ENCODE results near the gene AOAH.
"Not testable (repeated sequence)": the region's sequence is repeated elsewhere in the genome, so short reads cannot be mapped to it uniquely, and the experiment has no call there.

AOAH gene

DNA sequence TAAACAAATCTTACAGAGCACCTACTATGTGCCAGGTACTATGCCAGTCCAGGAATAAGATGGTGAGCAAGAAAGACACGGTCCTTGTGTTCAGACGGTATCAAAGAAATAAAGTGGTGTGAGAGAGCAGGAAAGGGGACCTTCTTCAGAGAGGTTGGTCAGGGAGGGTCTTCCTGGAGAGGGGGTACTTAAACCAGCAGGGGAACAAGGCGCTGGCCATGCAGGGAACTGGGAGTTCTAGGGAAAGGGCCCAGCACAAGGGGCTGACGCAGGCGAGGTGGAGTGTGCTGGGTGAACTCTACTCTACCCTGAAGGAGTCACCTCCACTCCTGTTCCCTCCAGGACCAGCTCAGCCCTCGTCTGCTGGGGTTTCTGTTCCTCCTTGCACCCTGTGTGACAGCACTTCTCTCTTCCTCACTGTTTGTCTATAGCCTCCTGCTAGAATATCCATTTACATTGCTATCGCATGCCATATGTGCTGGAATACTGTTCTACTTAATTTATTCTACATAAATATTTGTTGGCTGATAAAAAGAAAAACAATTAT lies 73.5 kb downstream of the AOAH start:
- Mint-ChIP-seq H3K27ac (no peak overlapping the region), H3K27me3 (peaks cover 11% of the 10 kb centered on the region), H3K4me3 (no peak overlapping the region), H3K4me1 (no peaks in the 10 kb centered on the region), H3K36me3 (peaks cover 2% of the 10 kb centered on the region), H3K9me3 (no peaks in the 10 kb centered on the region)
- DNase-seq (ENCODE audit: low spot score in 2 of 2) (no peak), ATAC-seq (ENCODE audit: low read depth) (no peak)

DNA sequence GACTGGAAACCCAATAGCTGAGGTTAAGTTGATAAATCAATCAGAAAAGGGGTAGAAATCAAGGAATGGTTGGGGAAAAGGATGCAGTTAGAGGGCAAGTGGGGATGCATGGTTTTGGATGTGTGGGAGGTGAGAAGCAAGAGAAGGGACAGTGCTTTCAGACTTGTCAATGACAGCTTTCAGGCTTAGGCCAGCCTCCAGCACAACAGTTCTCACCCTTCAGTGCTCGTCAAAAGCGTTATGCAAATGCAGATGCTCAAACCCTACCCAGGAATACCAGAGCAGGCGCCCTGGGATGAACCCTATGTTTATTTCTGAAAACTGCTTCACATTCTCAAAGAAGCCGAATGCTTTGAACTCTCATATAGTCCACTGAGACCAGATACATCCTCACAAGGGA lies 74.0 kb downstream of the AOAH start:
- no peak overlapping the region for H3K27ac Mint-ChIP-seq
- no peaks in the 10 kb centered on the region for H3K4me1 Mint-ChIP-seq
- no peak overlapping the region for H3K4me3 Mint-ChIP-seq
- peaks cover 12% of the 10 kb centered on the region for H3K27me3 Mint-ChIP-seq
- H3K9me3 Mint-ChIP-seq = no peaks in the 10 kb centered on the region
- no peak for DNase-seq (ENCODE audit: low spot score in 2 of 2)
- peaks cover 2% of the 10 kb centered on the region for H3K36me3 Mint-ChIP-seq
- ATAC-seq (ENCODE audit: low read depth) = no peak

DNA sequence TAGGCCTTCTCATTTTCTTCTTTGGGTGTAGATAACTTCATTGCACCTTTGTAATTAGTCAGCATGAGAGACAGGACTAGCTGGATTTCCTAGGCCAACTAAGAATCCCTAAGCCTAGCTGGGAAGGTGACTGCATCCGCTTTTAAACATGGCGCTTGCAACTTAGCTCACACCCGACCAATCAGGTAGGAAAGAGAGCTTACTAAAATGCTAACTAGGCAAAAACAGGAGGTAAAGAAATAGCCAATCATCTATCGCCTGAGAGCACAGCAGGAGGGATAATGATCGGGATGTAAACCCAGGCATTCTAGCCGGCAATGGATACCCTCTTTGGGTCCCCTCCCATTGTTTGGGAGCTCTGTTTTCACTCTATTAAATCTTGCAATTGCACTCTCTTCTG lies 75.0 kb downstream of the AOAH start:
- not testable (repeated sequence) for H3K36me3 Mint-ChIP-seq; DNase-seq (ENCODE audit: low spot score in 2 of 2); H3K4me3 Mint-ChIP-seq; ATAC-seq (ENCODE audit: low read depth); H3K27ac Mint-ChIP-seq; H3K9me3 Mint-ChIP-seq; H3K4me1 Mint-ChIP-seq
- peaks cover 12% of the 10 kb centered on the region for H3K27me3 Mint-ChIP-seq

DNA sequence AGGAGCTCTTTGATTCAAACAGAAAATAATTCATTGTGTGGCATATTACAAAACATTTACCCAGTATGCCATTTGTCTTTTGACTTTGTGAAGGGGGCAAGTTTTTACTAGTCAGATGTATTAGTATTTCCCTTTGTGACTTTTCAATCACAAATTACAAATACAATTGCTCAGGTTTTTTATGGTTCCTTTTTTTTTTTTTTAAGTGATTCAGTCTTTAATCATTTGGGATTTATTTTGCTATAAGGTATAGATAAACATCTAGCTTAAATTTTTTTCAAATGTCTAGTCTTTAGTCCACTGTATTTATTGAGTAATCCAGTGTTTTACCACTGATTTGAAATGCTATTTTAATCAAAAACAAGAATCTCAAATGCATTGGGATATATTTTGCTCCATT lies 75.9 kb downstream of the AOAH start:
- no peak overlapping the region for H3K4me3 Mint-ChIP-seq
- no peaks in the 10 kb centered on the region for H3K4me1 Mint-ChIP-seq
- peaks cover 11% of the 10 kb centered on the region for H3K27me3 Mint-ChIP-seq
- no peaks in the 10 kb centered on the region for H3K9me3 Mint-ChIP-seq
- no peak overlapping the region for H3K27ac Mint-ChIP-seq
- ATAC-seq (ENCODE audit: low read depth) (no peak), DNase-seq (ENCODE audit: low spot score in 2 of 2) (no peak)
- no peaks in the 10 kb centered on the region for H3K36me3 Mint-ChIP-seq

DNA sequence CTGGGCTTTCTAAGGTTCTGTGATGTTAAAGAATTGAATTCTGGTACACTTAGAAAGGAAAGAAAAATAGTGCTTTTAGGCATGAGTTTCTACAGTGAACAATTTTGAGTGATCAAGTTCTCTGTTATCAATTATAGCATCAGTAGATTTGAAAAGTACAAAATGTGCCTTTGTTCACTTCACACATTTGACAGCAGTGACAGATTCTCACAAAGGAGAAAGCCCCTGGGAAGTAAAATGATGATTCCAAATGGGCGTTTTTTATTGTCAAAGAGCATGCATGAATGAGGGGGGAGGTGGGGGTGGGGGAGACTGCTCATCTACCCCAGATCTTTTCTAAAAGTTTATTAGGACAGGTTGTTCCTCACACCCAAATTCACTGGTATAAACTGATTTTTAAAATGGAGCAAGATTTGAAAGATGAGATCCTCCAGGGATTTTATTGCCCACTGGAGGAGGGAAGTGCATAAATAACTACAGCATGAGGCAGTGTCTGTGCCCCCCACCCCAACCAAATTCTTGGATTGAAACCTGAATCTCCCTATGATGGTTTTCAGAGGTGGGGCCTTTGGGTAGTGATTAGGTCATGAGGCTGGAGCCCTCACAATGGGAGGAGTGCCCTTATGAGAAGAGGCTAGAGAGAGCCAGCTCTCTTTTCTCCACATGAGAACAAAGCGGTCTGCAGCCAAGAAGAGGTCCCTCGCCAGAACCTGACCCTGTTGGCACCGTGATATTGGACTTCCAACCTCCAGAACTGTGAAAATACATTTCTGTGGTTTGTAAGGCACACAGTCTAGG lies 79.5 kb downstream of the AOAH start:
- DNase-seq (ENCODE audit: low spot score in 2 of 2) = no peak
- Mint-ChIP-seq H3K27ac (no peak overlapping the region), H3K27me3 (peaks cover 7% of the 10 kb centered on the region), H3K9me3 (no peaks in the 10 kb centered on the region), H3K4me1 (peaks cover 1% of the 10 kb centered on the region), H3K36me3 (no peaks in the 10 kb centered on the region), H3K4me3 (no peak overlapping the region)
- ATAC-seq (ENCODE audit: low read depth) = no peak

DNA sequence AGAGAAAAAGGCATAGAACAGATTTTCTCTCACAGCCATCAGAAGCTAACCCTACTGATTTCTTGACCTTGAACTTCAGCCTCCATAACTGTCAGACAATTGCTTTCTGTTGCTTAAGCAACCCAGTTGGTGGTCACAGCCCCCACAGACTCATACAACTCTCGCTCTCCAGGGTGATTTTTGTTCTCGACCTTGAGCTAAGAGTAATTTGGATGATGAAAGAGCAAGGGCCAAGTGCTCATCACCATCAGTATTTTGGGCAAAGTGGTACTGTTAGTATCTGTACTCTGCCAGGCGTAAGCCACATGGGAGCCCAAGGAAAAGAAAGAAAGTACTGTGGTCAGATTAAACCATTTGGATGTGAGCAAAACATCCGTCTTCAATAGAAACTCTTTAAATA lies 81.9 kb downstream of the AOAH start:
- Mint-ChIP-seq H3K4me3 (no peak overlapping the region), H3K36me3 (no peaks in the 10 kb centered on the region), H3K27ac (no peak overlapping the region), H3K27me3 (peaks cover 6% of the 10 kb centered on the region), H3K4me1 (peaks cover 2% of the 10 kb centered on the region), H3K9me3 (no peaks in the 10 kb centered on the region)
- no peak for DNase-seq (ENCODE audit: low spot score in 2 of 2)
- no peak for ATAC-seq (ENCODE audit: low read depth)

DNA sequence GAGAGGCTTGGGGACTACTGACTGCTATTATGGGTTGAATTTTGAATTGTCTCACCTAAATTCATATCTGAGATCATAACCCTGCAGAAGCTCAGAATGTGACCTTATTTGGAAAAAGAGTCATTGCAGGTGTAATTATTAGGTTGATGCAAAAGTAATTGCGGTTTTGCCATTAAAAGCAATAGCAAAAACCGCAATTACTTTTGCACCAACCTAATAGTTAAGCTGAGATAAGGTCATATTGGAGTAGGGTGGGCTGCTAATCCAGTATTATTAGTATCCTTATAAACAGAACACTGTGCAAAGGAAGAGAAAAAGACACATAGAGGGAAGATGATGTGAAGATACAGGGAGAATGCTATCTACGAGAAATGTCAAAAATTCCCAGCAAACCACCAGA lies 82.3 kb downstream of the AOAH start:
- Mint-ChIP-seq H3K9me3 (no peaks in the 10 kb centered on the region), H3K36me3 (no peaks in the 10 kb centered on the region), H3K4me3 (no peak overlapping the region), H3K4me1 (peaks cover 2% of the 10 kb centered on the region), H3K27me3 (peaks cover 5% of the 10 kb centered on the region), H3K27ac (no peak overlapping the region)
- ATAC-seq (ENCODE audit: low read depth) (no peak), DNase-seq (ENCODE audit: low spot score in 2 of 2) (no peak)

DNA sequence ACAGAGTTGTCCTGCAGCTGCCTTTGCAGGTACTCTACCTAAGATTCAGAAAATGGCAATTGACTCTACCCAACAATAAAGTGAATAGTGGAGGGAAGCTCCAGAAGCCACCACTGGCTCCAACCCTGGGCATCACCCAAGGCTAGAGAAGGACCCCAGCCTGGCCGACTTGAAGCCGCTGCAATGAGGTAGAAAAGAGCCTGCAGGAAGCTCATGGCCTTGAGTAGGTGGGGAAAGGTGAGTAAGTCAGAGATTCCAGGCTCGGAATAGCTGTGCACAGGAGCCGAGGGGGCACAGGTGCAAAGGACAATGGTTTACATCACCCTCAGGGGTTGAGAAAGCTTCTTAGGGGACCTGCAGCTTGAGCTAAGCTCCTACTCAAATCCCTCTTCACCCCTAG lies 83.6 kb downstream of the AOAH start:
- ATAC-seq (ENCODE audit: low read depth) = no peak
- Mint-ChIP-seq H3K27me3 (peaks cover 4% of the 10 kb centered on the region), H3K9me3 (no peaks in the 10 kb centered on the region), H3K4me1 (peaks cover 2% of the 10 kb centered on the region), H3K36me3 (no peaks in the 10 kb centered on the region), H3K27ac (no peak overlapping the region), H3K4me3 (no peak overlapping the region)
- DNase-seq (ENCODE audit: low spot score in 2 of 2) = no peak

DNA sequence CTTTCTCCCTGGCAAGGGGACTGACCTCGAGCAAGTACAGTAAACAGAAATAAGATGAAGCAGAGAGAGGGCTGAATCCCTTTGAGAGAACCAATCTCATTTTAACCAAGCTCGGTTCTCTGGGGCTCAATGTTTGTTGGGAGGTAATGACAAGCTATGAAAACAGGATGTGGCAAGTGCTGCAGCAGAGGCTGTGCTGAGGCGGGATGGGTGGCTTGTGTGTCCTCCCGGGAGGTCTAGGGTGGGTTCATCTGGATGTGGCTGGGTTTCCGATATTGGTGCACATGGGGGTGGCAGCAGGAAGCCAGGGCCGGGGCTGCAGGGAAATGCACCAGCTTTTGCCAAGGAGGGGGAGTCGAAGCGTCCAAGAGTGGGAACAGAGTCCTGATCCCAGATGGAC lies 84.5 kb downstream of the AOAH start:
- Mint-ChIP-seq H3K9me3 (no peaks in the 10 kb centered on the region), H3K4me1 (peaks cover 2% of the 10 kb centered on the region), H3K27ac (no peak overlapping the region), H3K36me3 (no peaks in the 10 kb centered on the region), H3K4me3 (no peak overlapping the region), H3K27me3 (peaks cover 3% of the 10 kb centered on the region)
- DNase-seq (ENCODE audit: low spot score in 2 of 2) (no peak), ATAC-seq (ENCODE audit: low read depth) (no peak)

DNA sequence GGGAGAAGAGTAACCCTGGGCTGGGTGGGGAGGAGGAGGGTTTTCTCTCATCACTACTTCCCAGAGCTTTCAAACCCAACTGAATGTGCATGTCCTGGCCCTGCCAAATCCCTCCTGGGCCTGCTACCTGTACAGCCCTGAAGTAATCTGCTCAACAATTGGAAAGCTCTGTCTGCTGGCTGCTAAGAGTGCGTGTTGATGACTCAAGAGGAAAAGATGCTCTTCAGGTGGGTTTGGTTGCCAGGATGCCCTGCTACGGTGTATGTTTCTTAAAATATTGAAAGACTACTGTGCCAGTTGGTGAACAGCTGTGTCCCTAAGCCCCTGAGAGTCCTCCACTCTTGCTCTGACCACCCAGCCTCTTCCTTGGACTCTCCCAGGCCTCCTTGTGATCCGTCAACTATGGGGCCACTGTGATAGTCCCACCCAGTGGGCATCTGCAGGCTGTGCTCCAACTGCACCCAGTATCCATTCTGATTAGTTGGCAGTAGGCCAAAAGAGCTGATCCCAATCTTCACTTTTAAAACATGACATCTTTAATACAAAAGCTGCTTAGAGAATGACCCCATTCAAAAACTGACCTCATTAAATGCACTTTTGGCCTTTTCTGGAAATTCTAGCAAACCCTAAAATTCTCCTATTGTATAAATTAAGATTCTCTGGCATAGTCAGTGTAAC lies 85.6 kb downstream of the AOAH start:
- no peak overlapping the region for H3K4me3 Mint-ChIP-seq
- no peak for ATAC-seq (ENCODE audit: low read depth)

DNA sequence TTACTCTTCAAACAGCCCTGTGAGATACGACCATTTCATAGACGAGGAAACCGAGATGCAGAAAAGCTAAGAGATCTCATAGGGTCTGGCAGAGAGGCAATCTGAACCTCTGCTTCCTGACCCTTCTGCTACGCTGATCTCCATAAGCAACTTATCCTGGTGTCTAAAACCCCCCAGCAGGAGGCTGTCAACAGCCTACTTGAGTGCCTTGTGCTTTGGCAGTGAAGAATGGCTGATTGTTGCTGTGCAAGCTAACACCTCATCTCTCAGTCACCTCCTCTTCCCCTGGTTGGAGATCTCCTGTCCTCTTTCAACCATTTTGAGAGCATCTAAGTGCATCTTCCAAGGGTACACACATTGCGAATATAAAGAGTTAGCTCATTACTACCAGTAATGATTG lies 86.2 kb downstream of the AOAH start:
- no peaks in the 10 kb centered on the region for H3K36me3 Mint-ChIP-seq
- H3K9me3 Mint-ChIP-seq = no peaks in the 10 kb centered on the region
- DNase-seq (ENCODE audit: low spot score in 2 of 2) (no peak), ATAC-seq (ENCODE audit: low read depth) (no peak)
- H3K4me1 Mint-ChIP-seq = peaks cover 2% of the 10 kb centered on the region
- no peak overlapping the region for H3K4me3 Mint-ChIP-seq
- H3K27me3 Mint-ChIP-seq = peaks cover 6% of the 10 kb centered on the region
- no peak overlapping the region for H3K27ac Mint-ChIP-seq

More for the DNA sequence above, 85.6 kb downstream of the AOAH start:
- Mint-ChIP-seq H3K9me3 (no peaks in the 10 kb centered on the region), H3K4me1 (peaks cover 2% of the 10 kb centered on the region), H3K27me3 (peaks cover 3% of the 10 kb centered on the region), H3K36me3 (no peaks in the 10 kb centered on the region), H3K27ac (no peak overlapping the region)
- DNase-seq (ENCODE audit: low spot score in 2 of 2) = no peak

DNA sequence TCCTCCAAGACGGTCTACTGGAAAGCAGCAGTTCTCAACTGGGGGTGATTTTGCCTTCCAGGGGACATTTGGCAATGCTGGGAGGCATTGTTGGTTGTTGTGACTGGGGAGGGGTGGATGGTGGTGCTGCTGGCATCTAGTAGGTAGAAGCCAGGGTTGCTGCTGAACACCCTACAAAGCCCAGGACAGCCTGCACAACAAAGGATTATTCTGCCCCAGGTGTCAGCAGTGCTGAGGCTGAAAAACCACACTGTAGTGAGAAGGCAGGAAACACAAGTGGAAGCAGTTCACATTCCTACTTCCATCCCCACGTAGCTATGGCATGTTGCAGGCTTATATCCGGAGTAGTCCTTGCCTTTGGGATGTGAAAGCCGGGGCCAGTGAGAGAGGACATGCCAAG lies 86.9 kb downstream of the AOAH start:
- H3K4me1 Mint-ChIP-seq = peaks cover 2% of the 10 kb centered on the region
- no peaks in the 10 kb centered on the region for H3K36me3 Mint-ChIP-seq
- no peak for DNase-seq (ENCODE audit: low spot score in 2 of 2)
- H3K9me3 Mint-ChIP-seq = no peaks in the 10 kb centered on the region
- no peak overlapping the region for H3K27ac Mint-ChIP-seq
- no peak overlapping the region for H3K4me3 Mint-ChIP-seq
- ATAC-seq (ENCODE audit: low read depth) = no peak
- peaks cover 6% of the 10 kb centered on the region for H3K27me3 Mint-ChIP-seq

DNA sequence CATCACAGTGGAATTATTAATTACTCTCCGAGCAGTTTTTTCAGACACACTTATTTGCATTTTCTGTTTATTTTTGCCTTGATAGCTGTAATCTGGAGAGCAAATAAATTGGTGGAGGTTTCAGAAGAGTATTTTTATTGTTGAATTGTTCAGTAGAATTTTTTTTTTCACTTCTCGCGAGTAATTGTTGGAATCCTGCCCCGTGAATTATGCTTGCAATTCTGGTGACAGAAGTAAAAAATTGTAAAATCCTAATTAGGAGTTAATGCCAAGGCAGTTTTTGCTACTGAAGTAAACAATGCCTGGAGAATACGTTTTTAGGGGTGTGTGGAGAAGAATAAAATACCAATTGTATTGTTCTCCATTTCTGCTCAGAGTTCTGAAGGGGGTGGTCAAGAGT lies 88.2 kb downstream of the AOAH start:
- Mint-ChIP-seq H3K4me1 (peaks cover 2% of the 10 kb centered on the region), H3K36me3 (no peaks in the 10 kb centered on the region), H3K27me3 (peaks cover 5% of the 10 kb centered on the region), H3K4me3 (no peak overlapping the region), H3K9me3 (no peaks in the 10 kb centered on the region), H3K27ac (no peak overlapping the region)
- no peak for ATAC-seq (ENCODE audit: low read depth)
- no peak for DNase-seq (ENCODE audit: low spot score in 2 of 2)

DNA sequence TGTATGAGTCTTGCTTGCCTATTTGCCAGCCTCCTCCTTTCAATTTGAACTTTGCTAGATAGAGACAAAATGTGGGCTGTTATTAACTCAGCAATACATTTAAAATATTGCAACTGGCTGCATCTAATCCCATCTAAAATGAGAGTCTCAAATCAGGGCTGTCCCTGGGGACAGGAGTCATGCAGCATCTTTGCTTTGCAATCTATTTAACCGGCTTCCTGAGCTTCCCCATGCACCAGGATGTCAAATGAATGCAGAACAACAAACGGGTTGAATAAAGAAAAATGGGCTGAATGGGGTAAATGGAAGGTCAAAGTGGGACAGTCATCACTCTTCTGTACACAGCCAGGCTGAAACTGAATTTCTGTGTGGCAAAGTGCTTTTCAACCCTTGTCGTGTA lies 89.2 kb downstream of the AOAH start:
- DNase-seq (ENCODE audit: low spot score in 2 of 2) = no peak
- Mint-ChIP-seq H3K9me3 (no peaks in the 10 kb centered on the region), H3K4me1 (peaks cover 2% of the 10 kb centered on the region), H3K4me3 (no peak overlapping the region), H3K27me3 (peaks cover 5% of the 10 kb centered on the region), H3K36me3 (no peaks in the 10 kb centered on the region), H3K27ac (no peak overlapping the region)
- no peak for ATAC-seq (ENCODE audit: low read depth)

Data from memory B cell (primary cell).